ENCODE data around the gene ZNF69.
"Not testable (repeated sequence)": the region's sequence is repeated elsewhere in the genome, so short reads cannot be mapped to it uniquely, and the experiment has no call there.

ZNF69 gene

GRCh38 chr19:11931513-11931912 is 43.9 kb downstream of the ZNF69 start:
- H3K36me3 ChIP-seq = peaks cover 5 to 12% (median 7%) of the 10 kb centered on the region in 3 donors
- no peak overlapping the region for H3K27ac ChIP-seq
- no peak overlapping the region for H3K4me3 ChIP-seq
- DNase-seq = no peak
- no peaks in the 10 kb centered on the region for H3K27me3 ChIP-seq
- peaks cover 0 to 11% (median 0%) of the 10 kb centered on the region in 3 donors for H3K9me3 ChIP-seq
- intact Hi-C loops (cut with DNase I; ENCODE audit: low total_unique reads) = no loop called here
- TF ChIP-seq CTCF (IDR thresholded peaks at IDR 0.05) = no peak
- peaks cover 0 to 11% (median 6%) of the 10 kb centered on the region in 4 donors for H3K4me1 ChIP-seq

GRCh38 chr19:11935829-11936228 is 48.2 kb downstream of the ZNF69 start:
- intact Hi-C loops (cut with DNase I; ENCODE audit: low total_unique reads); H3K27ac ChIP-seq; H3K27me3 ChIP-seq; H3K4me1 ChIP-seq; DNase-seq; H3K4me3 ChIP-seq: not testable (repeated sequence)
- H3K36me3 ChIP-seq = peaks cover 15 to 40% (median 34%) of the 10 kb centered on the region in 3 donors
- H3K9me3 ChIP-seq = peaks cover 0 to 44% (median 12%) of the 10 kb centered on the region in 3 donors

GRCh38 chr19:11938383-11938782 is 50.8 kb downstream of the ZNF69 start:
- H3K27ac ChIP-seq; H3K4me1 ChIP-seq; H3K4me3 ChIP-seq; DNase-seq; H3K27me3 ChIP-seq; intact Hi-C loops (cut with DNase I; ENCODE audit: low total_unique reads): not testable (repeated sequence)
- peaks cover 0 to 69% (median 38%) of the 10 kb centered on the region in 3 donors for H3K9me3 ChIP-seq
- peaks cover 40 to 62% (median 59%) of the 10 kb centered on the region in 3 donors for H3K36me3 ChIP-seq

- peaks cover 7 to 88% (median 68%) of the 10 kb centered on the region in 3 donors for H3K9me3 ChIP-seq
- H3K4me1 ChIP-seq, H3K4me3 ChIP-seq: not testable (repeated sequence)
These were observed 53.8 kb downstream of the ZNF69 start for GRCh38 chr19:11941361-11941887.

GRCh38 chr19:11942008-11942842 is 54.6 kb downstream of the ZNF69 start:
- H3K4me1 ChIP-seq = no peaks in the 10 kb centered on the region
- intact Hi-C loops (cut with DNase I; ENCODE audit: low total_unique reads) = no loop called here
- H3K9me3 ChIP-seq = peaks cover 7 to 93% (median 76%) of the 10 kb centered on the region in 3 donors
- no peak for DNase-seq
- no peak overlapping the region for H3K27ac ChIP-seq
- H3K4me3 ChIP-seq = no peak overlapping the region
- H3K36me3 ChIP-seq = peaks cover 74 to 91% (median 87%) of the 10 kb centered on the region in 3 donors
- no peak for TF ChIP-seq CTCF (IDR thresholded peaks at IDR 0.05)
- no peaks in the 10 kb centered on the region for H3K27me3 ChIP-seq

More at GRCh38 chr19:11941361-11941887, 53.8 kb downstream of the ZNF69 start:
- H3K27ac ChIP-seq; intact Hi-C loops (cut with DNase I; ENCODE audit: low total_unique reads); H3K27me3 ChIP-seq; DNase-seq: not testable (repeated sequence)
- peaks cover 66 to 83% (median 79%) of the 10 kb centered on the region in 3 donors for H3K36me3 ChIP-seq

GRCh38 chr19:11942843-11943108 is 55.2 kb downstream of the ZNF69 start:
- H3K4me3 ChIP-seq = no peak overlapping the region
- H3K27me3 ChIP-seq = no peaks in the 10 kb centered on the region
- H3K4me1 ChIP-seq = no peaks in the 10 kb centered on the region
- peaks cover 79 to 92% (median 90%) of the 10 kb centered on the region in 3 donors for H3K36me3 ChIP-seq
- H3K9me3 ChIP-seq = peaks cover 7 to 94% (median 82%) of the 10 kb centered on the region in 3 donors
- no peak for DNase-seq
- intact Hi-C loops (cut with DNase I; ENCODE audit: low total_unique reads) = no loop called here
- TF ChIP-seq CTCF (IDR thresholded peaks at IDR 0.05) = no peak
- no peak overlapping the region for H3K27ac ChIP-seq

- Histone ChIP-seq H3K9me3 (peaks cover 7 to 100% (median 98%) of the 10 kb centered on the region in 3 donors), H3K4me1 (no peaks in the 10 kb centered on the region), H3K4me3 (no peak overlapping the region), H3K27me3 (no peaks in the 10 kb centered on the region), H3K27ac (no peak overlapping the region), H3K36me3 (peaks cover 96 to 100% (median 98%) of the 10 kb centered on the region in 3 donors)
- TF ChIP-seq CTCF (IDR thresholded peaks at IDR 0.05) = no peak
- DNase-seq = no peak
- intact Hi-C loops (cut with DNase I; ENCODE audit: low total_unique reads) = no loop called here
These were observed 57.1 kb downstream of the ZNF69 start for GRCh38 chr19:11944656-11945055.

All from tibial artery (tissue), 4 donors.